Fibroblast of pulmonary artery (primary cell): Measurements from ENCODE around the gene KRT13.

ENCODE experiments used
- DNase-seq: peaks from one replicate; pipeline ENCODE4 v3.0.0-alpha.2; 2010; ENCODE audit warnings: low read depth
- H3K4me3 ChIP-seq: replicated peaks from 2 replicates; pipeline ENCODE4 v1.5.1; 2011; ENCODE audit warnings: low read depth, mild to moderate bottlenecking, control low read depth, low read length, moderate library complexity
- CTCF ChIP-seq: IDR thresholded peaks from 2 replicates; pipeline ENCODE4 v1.5.1; 2011; ENCODE audit warnings: mild to moderate bottlenecking, control low read depth, low read length, inconsistent platforms; ENCODE audit errors: missing control alignments

The KRT13 gene

DNA sequence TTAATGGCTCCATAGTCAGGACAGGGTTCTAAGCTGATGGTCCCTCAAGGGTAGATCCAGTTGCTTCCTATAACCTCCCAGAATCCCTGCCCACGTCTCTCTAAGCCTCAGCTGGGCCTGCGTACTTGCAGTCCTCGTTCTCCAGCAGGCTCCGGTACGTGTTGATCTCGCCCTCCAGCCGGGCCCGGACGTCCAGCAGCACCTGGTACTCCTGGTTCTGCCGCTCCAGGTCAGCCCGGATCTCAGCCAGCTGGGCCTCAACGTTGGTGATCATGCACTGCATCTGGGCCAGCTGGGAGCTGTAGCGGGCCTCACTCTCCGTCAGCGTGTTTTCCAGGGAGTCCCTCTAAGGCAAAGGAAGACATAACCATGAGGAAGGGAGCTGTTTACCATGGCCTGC, 42.7 kb downstream of the KRT13 start:
- H3K4me3 ChIP-seq, result no peak overlapping the region
- no peak for TF ChIP-seq CTCF
- no peak for DNase-seq

DNA sequence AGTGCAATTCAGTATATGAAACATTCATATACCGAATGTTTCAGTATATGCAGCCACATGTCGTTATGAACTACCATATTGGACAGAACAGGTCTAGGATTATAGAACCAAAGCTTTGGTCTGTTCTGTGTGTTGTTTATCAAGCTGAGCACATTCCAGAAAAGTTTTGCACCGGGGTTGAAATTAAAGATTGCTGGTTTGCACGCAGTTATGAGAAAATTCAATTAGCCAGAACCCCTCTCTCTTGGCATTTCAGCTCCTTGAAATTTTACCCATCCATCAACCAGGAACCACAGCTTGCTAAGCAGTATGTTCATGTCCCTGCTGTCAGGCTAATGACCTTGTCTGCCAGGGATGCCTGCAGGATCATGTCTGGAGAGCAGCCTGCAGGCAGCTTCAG, 47.7 kb downstream of the KRT13 start:
- H3K4me3 ChIP-seq, result no peak overlapping the region
- DNase-seq, result no peak

DNA sequence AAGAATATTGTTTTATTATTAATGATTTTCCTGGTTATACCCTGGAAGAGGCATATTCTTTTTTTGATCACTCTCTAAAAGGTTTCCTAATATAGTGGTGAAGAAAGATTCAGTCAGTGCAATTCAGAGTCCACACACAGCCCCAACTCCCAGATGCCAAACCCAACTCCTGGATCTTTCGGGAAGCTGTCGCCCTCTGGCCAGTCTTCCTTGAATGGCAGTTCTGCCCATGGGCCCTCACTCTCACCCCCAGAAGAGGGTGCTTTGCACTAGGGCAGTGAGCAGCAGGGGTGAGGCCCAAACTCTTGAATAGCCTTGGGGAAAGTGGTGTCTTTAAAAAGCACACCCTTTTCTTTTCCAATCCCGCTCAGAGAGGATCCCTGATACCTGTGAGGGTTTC, 49.2 kb downstream of the KRT13 start:
- H3K4me3 ChIP-seq, result no peak overlapping the region
- DNase-seq, result no peak
- TF ChIP-seq CTCF, result no peak

More for the DNA sequence above, 47.7 kb downstream of the KRT13 start:
- TF ChIP-seq CTCF, result no peak

GRCh38 chr17:41455236-41455635, 50.2 kb downstream of the KRT13 start:
- TF ChIP-seq CTCF, result no peak
- H3K4me3 ChIP-seq, result no peak overlapping the region
- DNase-seq, result peak; percentile 17

GRCh38 chr17:41453066-41453465, 52.3 kb downstream of the KRT13 start:
- no peak for DNase-seq
- no peak for TF ChIP-seq CTCF
- no peak overlapping the region for H3K4me3 ChIP-seq

GRCh38 chr17:41452281-41452680, 53.1 kb downstream of the KRT13 start:
- DNase-seq, result no peak
- TF ChIP-seq CTCF, result no peak
- no peak overlapping the region for H3K4me3 ChIP-seq

DNA sequence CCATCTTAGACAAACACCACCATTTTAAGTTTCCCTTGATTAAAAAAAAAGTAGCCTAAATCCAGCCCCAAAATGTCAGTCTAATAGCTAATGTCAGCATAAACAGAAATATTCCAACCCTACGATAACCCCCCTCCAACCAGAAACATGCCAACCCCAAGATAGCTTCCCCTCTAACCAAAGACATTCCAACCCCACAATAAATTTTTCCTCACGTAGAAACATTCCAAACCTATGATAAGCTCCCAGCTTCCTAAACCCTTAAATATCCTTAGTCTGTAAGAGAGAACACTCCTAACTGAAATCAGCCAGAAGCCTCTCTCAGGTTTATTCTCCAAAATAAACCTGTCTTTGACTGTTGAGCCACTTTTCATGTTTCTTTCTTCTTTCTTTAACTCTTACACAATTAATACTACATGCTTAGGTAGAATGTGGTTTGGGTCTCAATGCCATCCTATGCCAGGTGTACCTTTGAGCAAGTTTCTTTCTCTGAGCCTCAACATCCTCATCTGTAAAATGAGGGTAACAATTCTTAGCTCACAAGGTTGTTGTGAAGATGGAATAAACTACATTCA, 54.2 kb downstream of the KRT13 start:
- DNase-seq, result peak; percentile 21
- no peak overlapping the region for H3K4me3 ChIP-seq
- TF ChIP-seq CTCF, result no peak
